CD4-positive, alpha-beta T cell treated with Interleukin-15 for 1 hour (primary cell): ENCODE data around the gene EEA1.
"Not testable (repeated sequence)": the region's sequence is repeated elsewhere in the genome, so short reads cannot be mapped to it uniquely, and the experiment has no call there.

ENCODE experiments used
- DNase-seq: peaks from one replicate; pipeline ENCODE4 v3.0.0-alpha.2; 2020

Gene EEA1

DNA sequence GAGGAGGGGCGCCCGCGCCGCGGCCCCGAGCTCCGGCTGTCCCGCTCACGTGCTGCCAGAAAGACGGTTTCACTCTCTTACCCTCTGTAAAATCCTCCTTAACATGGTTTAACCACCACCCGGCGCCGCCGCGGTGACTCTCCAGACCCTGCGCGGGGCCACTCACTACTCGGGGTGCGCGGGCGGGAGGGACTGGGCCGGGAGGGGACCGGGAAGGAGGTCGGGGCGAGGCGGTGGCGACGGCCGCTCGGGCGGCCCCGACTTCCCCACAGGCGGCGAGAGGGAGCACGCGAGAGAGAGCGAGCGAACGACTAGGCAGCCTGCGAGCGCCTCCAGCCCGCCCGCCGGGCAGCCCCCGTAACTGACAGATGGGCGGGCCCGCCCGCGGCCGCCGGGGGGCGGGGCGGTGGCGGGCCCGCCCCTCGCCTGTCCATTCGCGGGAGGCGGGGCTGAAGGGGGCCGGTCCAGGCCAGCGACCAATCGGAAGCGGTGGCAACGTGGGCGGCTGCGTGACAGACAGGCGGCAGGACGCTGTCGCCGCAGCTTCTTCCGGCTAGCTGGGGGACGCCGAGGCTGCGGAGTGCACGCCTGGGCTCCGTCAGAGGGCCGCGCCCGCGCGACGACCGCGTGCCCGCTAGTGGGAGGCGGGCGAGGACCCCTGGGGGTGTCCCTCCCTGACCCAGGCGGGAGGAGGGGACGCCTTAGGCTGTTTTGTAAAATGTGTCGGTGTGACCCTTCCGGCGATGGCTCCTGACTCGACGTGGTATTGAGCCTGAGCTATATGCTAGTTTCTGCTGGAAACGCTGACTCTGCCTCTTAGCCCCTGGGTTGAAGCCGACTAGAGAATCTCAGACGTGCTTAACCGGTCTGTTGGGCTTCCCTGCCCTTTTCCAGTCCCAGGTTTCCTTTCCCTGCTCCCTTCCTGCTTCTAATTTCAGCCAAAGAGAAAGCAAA, at the start of gene EEA1:
Gene EEA1 (minus strand): TSS at position 334 of the 954 bp plus-strand sequence. CDS start 229 bp downstream, at position 105.
- peak; percentile 97 for DNase-seq

DNA sequence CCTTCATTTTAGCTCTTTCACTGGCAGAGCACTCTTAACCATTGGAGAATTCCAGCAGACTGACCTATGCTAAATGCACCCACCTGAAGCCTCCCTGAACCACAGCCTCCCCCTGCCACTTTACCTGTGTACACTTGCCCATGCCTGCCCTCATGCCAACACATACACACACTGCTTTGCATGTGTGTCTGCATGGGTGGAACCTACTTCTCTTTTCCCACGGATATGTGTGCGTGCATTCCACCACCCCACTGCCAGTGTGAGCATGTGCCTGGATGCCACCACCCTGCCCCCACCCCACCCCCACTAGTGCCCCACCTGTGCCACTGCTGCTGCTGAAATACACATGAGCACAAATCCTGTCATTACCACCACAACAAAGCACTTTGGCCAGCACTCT, 49.5 kb upstream of the EEA1 start:
- DNase-seq, result no peak

DNA sequence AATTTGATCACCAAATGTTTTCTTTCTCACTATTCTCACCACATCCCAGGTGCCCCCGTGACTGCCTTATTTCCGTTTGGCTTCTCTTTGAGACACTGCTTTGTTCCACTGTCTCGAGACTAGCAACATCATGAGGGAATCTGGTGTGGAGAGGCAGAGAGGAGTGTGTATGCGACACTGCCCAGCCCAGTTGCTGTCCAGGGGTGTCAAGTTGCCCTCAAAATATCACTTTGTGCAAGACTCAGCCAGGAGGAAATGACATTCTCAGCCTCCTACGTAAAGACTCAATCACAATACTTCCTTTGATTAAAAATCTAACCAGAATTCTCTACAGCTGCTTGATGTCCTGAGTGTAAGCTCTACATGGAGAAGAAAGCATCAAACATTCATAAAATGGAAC, 48.2 kb upstream of the EEA1 start:
- no peak for DNase-seq

DNA sequence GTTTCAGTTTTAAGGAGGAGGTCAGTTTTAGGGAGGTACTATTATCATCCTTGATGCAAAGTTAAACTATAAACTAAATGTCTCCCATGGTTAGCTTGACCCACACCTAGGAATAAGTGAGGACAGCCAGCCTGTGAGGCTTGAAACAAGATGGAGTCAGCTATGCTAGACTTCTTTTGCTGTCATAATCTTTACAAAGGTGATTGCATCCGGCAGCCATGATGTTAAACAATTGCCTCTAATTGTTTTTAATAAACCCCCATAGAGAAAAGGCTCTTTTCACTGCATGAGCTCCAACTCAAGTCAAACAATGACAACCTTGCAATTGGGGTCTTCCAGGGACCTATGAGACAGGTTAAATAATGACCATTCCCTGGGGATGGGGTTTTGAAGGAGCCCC, 45.7 kb upstream of the EEA1 start:
- DNase-seq, result no peak

DNA sequence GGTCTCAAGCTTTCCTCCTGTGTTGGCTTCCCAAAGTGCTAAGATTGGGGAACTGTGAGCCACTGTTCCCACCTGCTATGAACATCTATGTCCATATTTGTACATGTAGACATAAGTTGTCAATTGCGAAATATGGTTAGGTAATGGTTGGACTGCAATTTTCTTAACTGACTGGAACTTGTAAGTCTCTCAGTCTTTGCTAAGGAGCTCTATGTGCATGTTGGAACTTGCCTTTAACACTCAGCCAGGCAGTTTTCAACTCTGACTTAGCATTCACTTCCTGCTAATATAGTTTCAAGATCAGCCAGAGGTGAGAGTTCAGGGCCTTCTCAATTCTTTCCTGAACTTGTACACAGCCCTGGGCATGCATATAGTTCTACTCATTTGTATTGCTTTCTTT, 44.5 kb upstream of the EEA1 start:
- no peak for DNase-seq

DNA sequence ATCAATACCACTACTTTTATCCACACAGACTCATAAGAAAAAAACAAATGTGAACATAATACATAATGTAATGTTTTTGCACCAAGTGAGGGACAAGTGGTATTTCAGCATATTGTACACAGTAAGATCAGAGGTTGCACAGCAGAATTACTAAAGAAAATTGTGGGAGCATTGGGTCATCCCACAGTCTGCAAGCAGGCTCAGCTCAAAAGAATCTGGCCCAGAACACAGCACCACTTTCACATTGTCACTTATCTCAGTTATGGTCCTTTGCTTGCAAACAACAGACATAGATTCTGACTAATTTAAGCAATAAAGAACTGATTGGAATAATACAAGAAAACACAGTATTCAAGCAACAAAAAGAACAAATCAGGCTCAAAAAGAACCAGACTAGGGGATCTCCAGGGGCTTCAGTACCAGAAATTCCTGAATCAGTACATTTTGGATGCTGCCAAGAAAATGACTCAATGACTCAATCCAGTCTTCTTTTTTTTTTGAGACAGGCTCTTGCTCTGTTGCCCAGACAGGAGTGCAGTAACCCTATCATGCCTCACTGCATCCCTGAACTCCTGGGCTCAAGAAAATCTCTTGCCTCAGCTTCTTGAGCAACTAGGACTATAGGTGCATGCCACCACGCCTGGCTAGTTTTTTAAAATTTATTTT, 42.9 kb upstream of the EEA1 start:
- DNase-seq, result no peak

DNA sequence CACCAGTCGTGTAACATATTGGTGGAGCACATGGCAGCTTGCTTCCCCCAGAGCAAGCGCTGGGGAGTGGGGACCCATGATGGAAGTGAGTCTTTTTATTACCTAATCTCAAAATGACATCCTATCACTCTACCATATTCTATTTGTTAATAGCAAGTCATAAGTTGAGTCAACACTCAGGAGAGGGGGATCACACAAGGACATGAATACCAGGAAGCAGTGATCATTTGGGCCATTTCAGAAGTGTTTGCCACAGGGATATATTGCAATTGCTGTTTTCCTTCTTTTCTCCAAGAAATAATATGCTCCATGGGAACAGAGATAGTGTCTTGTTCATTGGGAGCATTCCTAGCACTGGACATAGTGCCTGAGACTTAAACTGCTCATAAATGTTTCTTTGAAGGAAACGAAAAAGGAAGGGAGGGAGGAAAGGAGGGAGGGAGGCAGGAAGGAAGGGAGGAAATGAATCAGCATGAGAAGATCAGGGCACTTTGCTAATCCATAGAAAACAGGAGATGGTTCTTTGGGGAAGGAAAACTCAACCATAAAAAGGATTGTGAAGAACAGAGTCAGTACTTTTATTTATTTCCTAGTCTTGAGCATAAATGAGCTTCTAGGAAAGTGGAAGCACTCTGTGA, 39.2 kb upstream of the EEA1 start:
- no peak for DNase-seq

DNA sequence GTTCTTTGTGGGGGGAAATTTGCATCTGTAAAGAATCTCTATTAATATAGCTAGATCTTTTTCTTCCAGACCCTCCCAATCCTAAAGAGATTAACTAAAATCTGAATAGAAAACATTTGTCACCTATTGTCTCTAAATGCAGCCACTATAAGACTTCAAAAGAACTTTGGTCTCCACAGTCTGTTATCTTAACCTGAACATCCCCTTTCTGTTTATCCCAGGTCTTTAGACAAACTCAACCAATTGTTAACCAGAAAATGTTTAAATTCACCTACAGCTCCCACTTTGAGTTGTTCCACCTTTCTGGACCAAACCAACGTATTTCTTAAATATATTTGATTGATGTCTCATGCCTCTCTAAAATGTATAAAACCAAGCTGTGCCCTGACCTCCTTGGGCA, 35.3 kb upstream of the EEA1 start:
- not testable (repeated sequence) for DNase-seq

DNA sequence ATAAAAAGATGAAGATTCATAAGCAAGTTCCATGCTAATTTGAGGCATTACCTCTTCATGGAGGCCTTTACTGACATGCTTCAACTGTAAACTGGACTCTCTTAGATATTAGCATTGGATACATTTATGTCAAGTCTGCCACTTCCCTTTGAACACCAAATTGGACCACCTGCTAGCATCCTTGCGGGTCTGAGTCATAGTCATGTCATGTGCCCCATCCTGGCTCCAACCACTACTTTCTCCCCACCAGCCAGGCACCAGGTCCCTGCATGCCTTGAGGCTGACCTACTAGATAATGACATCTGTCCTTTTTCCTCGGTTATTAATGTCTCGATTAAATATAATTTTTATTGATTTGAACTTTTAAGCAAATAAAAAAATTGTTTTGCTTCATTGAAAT, 32.9 kb upstream of the EEA1 start:
- no peak for DNase-seq

DNA sequence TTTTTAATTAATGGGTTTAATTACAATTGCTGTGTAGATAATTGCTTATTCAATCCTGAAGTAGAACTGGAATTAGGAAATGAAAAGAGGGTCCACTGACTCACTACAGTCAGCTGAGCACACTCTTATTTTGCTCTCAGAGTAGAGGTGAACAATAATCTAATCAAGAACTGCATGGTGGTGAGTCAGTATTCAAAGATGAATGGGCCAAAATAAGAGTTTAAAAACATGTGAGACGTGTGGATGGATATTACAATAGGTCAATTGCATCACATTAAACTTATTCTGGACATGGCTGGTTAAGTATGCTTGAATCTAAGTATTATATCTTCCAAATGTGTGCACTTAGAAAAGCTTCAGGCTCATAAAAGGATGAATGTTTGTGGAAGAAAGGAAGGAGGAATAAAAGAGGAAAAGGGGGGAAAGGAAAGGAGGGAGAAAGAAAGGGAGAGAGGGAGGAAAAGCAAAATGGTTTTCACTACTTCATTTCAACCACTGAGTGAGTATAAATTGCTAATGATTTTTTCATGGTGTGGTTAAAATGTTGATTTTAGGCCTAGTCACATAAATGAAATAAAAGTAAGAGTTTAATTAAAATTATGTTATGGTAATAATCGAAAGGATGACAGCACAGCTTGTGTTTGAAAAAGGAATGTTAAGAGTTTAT, 27.0 kb upstream of the EEA1 start:
- no peak for DNase-seq

DNA sequence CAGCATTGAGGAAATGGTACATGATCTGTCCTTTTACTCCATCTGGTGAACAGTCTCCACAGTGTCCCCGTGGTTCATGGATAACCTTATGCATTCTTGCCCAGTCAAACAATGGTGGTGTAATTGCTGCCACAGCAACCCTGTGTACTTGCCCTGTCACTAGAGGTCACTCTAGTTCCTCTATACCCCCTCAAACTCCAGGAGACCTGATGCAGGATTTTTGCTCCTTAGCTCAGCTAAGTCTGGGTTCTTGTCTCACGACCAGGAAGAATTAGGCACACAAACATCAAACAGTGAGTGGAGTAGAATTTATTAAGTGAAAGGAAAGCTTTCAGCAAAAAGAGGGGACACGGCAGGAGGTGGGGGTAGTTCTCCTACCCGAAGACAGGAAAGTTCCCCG, 24.7 kb upstream of the EEA1 start:
- DNase-seq, result no peak

DNA sequence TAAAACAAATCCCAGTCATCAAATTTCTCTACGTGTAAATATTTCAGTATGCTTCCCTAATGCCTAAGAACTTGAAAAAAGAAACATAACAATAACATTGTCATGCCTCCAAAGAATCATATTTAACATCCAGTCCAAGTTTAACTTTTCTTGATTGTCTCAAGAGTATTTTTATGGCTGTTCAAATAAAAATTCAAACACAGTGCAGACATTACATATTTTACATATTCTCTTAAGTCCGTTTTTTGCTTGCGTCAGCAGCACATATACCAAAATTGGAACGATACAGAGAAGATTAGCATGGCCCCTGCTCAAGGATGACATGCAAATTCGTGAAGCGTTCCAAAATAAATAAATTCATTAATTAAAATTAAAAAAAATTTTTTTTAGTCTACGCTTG, 23.3 kb upstream of the EEA1 start:
- no peak for DNase-seq

DNA sequence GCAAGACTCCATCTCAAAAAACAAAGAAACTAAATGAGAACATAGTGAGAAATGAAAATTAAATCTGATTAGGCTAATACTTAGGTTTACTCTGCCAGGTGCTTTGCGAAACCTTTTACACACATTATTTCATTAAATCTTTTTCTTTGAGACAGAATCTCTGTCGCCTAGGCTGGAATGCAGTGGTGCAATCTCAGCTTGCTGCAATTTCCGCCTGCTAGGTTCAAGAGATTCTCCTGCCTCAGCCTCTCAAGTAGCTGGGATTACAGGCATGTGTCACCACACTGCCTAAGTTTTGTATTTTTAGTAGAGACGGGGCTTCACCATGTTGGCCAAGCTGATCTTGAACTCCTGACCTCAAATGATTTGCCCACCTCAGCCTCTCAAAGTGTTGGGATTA, 21.9 kb upstream of the EEA1 start:
- DNase-seq, result no peak

DNA sequence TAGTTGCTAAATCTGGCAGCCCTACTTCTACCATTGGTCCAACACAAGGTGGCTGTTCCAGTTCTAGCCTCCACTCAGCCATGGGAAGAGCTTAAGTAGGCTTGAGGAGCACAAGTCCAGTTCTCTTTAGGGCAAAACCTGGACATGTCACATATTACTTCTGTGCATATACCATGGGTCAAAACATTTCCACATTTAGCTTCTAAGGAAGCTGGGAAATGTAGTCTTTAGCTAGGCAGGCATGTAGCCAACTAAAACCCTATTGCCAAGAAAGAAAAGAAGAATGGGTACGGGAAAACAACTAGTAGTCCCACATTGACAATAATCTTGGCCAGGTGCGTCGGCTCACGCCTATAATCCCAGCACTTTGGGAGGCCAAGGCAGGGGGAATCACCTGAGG, 20.9 kb upstream of the EEA1 start:
- no peak for DNase-seq

DNA sequence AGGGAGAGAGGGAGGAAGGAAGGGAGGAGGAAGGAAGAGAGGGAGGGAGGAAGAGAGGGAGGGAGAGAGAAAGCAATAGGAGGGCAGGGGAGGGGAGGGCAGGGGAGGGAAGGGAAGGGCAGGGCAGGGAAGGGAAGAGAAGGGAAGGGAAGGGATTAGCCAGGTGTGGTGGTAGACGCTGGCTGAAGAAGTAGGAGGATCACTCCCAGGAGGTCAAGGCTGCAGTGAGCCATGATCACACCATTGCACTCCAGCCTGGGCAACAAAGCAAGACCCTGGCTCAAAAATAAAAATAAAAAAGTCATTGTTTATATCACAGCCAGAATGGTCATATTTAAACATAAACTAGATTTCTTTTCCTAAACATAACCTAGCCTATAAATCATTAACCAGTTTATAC, 20.4 kb upstream of the EEA1 start:
- no peak for DNase-seq

DNA sequence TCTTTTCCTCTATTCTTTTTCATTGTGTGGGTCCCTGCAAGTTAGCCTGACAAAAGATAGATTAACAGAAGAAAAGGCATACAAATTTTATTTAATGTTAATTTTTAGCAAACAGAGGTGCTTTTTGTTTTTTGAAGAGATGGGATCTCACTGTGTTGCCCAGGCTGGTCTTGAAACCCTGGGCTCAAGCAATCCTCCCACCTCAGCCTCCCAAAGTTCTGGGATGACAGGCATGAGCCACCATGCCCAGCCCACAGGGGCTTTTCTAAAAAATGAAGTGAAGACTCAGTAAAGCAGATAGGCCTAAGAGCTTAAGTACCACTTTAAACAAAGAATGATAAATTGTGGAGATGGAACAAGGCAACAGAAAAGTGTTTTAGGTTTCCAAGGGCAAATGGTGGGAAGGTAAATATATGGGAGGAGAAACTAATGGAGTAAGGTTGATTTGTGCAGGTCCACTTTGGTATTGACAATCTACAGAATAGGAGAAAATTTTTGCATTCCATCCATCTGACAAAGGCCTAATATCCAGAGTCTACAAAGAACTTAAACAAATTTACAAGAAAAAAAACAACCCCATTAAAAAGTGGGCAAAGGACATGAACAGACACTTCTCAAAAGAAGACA, 18.6 kb upstream of the EEA1 start:
- no peak for DNase-seq

DNA sequence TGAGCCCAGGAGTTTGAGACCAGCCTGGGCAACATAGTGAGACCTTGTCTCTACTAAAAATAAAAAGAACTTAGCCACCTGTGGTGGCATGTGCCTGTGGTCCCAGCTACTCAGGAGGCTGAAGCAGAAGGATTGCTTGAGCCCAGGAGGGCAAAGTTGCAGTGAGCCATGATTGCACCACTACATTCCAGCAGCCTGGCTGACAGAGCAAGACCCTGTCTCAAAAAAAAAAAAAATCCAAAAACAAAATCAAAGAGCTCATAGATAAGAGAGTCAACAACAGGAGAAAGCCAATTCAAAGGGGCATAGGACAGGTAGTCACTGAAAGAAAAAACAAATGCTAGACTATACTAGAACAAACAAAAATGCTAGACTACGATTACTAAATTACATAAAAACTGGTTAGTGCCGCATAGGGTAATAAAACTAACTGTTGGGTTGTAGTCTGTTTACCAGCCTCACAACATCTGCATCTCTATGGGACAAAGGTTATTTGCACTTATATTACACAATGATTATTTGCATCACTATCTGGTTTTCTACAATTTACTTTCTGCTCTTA, 16.6 kb upstream of the EEA1 start:
- DNase-seq, result no peak

DNA sequence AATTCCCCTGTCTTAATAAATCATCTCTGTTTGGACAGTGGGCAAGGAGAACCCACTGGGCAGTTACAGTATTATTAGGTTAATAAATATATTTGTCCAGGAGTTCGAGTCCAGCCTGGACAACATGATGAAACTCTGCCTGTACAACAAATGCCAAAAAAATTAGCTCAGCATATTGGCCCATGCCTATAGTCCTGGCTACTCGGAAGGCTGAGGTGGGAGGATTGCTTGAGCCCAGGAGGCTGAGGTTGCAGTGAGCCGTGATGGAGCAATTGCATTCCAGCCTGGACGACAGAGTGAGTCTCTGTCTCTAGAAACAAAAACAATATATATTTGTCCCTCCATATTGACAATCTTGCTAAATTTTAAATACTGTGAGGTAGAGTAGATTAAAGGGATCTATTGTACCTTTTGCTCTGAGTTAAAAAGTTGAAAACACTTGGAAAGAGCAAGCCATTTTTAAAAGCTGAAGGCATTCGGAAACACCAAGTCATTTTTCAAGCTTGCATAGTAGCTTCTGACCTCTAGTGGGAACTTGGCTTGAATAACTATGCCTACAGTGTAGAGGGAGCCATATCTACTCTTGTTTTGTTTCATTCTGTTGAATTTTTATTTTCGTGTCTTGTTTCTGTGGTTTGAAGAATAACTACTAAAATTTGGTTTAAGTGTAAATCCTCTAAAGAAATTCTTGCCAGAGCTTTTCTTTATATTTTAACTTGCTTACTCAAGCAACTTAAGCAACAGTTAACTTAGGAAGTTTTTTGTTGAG, 14.6 kb upstream of the EEA1 start:
- no peak for DNase-seq

DNA sequence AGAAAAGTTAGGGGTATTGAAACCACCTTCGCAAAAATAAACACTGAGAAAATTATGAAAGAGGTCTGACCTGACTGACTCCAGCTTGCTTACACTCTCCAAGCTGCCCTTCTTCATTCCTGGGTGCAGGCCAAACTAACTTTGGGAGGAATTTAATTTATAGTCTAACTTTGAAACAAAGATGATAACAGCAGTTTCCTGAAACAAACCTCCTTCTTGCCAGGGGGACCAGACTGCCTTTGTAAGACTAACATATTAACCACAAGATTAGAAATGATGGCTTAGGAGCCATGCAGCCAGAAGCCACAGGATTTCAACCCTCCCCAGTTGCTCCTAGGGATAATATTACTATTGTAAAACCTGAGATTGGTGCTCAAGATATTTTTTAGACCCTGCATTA, 13.8 kb upstream of the EEA1 start:
- no peak for DNase-seq

DNA sequence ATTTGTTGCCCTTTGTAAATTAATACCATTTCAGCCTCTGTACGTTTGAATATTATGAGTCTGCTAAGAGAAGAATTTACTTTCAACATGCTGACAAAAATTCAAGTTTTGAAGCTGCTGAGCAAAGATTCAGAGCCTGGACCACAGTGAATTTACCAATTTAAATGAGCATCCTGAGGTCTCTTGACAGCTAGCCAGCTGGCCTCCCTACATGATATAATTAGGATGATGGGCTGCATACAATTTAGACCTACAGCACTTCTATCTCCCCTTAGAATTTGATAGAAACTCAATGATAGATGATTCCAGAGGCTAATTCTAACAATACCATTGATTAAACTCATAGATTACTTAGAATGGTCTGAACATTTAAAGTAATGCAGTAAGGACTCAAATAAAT, 10.0 kb upstream of the EEA1 start:
- no peak for DNase-seq

DNA sequence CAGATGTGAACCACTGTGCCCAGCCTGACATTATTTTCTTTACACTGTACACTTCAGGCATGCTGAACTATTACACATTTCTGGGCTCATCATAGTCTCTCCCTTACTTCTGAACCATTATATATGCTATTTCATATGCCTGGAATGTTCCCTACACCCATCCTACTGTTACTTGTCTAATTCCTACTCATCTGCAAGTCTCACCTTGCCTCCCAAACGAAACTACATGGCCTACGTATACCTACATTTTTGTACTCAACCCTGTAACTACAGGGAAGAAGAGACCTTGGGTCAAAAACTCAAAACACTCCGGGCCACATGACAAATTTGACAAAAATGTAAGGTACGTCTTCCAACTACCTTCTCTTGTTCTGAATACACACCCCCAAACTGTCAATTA, 9.5 kb upstream of the EEA1 start:
- no peak for DNase-seq

DNA sequence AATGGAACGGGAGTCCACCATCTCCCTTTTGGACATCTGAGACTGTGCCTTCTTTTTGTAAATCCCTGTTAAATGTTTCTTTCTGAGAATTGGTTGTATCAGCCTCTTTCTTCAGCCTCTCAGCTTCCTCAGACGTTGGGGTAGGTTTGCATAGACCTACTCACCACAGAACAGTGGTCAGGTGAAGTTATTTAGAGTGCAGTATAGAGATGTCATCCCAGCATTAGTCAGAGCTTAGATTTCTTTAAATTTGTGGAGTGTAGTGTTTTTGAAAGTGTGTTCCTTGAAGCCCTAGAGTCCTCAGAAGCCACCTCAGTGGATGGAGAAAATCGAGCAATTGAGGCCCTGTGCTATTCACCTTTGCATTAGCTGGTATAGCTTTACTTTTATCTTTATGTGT, 8.9 kb upstream of the EEA1 start:
- no peak for DNase-seq
